ENCODE results near the gene LETM1.
A peak's percentile ranks its signal among the peaks of the same experiment; 100 is the strongest.

LETM1 gene

DNA sequence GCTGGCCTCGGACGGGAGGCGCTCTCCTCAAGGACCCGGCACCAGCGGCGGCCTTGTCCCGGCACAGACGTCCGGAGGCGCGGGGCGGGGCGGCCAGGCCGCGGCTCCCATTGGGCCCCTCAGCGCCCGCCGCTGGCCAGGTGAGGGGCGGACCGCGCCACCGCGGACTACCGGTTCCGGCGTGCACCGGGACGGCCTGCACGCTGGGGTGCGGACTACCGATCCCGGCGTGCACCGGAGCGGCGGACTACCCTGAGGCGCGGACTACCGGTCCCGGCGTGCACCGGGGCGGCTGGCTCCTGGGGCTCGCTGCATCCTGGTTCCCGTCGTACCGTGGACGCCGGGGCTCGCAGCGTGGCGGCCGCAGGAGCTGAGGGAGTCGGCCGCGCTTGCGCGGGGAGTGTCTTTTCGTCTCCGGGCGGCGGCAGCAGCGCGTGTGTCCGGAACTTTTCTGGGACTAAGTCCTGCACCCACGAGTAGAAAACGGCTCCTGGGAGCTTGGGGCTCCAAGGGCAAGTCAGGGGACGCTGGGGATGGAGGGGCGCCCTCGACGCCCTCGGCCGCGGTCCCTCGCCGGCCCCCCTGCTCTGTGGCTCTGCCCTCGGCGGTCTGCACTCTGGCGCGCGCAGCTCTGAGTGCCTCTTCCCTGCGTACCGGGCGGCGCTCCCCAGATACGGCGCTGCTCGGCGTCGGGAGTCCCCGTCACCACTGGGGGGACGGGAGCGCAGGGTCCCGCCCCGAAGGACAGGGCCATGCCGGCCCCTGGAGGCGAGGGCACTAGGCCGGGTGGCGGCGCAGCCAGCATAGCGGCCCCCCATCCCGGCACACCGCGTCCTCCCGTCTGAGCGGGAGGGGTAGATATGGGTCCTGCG is at the start of gene LETM1:
TSS of gene LETM1 (minus strand) at position 86 of the 872 bp plus-strand sequence. CDS start 206 bp downstream, outside the sequence.
- DNase-seq (ENCODE audit: low read depth in 2 of 2) = peak; percentile 84 to 89

GRCh38 chr4:1904042-1904441 is 48.1 kb upstream of the LETM1 start:
- no peak for DNase-seq (ENCODE audit: low read depth in 2 of 2)

GRCh38 chr4:1903035-1903434 is 47.1 kb upstream of the LETM1 start:
- no peak for DNase-seq (ENCODE audit: low read depth in 2 of 2)

DNA sequence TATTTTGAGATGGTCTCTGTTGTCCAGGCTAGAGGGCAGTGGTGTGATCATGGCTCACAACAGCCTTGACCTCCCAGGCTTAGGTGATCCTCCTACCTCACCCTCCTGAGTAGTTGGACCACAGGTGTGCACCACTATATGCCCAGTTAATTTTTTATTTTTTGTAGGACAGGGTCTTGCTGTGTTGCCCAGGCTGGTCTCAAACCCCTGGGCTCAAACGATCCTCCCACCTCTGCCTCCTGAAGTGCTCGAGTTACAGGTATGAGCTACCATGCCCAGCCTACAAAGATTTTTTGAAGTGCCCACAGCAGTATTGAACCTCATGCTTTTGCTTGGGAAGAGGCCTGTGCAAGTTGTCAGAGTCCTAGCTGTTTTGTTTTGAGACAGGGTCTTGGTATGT is 46.3 kb upstream of the LETM1 start:
- DNase-seq (ENCODE audit: low read depth in 2 of 2) = no peak

DNA sequence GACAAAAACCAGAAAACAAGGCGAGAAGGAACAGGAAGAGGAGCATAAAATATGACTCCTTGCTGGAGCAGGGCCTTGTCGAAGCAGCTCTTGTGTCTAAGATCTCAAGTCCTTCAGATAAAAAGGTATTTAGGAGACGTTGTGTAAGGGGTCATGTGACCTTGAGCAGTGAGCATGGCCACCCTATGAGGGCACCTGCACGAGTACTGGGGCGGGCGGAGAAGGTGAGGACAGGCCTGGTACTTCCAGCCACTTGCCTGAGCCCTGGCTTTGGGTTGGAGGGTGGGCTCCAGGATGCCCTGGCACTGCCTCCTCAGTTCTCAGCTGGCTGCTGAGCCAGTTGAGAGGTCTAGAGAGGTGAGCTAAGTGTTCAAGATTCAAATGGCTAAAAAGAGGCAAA is 45.2 kb upstream of the LETM1 start:
- no peak for DNase-seq (ENCODE audit: low read depth in 2 of 2)

DNA sequence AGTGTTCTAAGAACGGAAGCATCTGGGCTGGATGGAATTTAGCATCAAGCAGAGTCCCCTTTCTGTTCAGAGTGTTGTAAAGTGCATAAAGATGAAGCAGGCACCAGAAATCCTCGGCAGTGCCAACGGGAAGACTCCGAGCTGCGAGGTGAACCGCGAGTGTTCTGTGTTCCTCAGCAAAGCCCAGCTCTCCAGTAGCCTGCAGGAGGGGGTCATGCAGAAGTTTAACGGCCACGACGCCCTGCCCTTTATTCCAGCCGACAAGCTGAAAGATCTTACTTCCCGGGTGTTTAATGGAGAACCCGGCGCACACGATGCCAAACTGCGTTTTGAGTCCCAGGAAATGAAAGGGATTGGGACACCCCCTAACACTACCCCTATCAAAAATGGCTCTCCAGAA is 44.7 kb upstream of the LETM1 start:
- DNase-seq (ENCODE audit: low read depth in 2 of 2) = no peak

- no peak for DNase-seq (ENCODE audit: low read depth in 2 of 2)
Observed at GRCh38 chr4:1900087-1900433, 44.1 kb upstream of the LETM1 start.

GRCh38 chr4:1899149-1900086 is 43.5 kb upstream of the LETM1 start:
- peak; percentile 49 to 56 for DNase-seq (ENCODE audit: low read depth in 2 of 2)

DNA sequence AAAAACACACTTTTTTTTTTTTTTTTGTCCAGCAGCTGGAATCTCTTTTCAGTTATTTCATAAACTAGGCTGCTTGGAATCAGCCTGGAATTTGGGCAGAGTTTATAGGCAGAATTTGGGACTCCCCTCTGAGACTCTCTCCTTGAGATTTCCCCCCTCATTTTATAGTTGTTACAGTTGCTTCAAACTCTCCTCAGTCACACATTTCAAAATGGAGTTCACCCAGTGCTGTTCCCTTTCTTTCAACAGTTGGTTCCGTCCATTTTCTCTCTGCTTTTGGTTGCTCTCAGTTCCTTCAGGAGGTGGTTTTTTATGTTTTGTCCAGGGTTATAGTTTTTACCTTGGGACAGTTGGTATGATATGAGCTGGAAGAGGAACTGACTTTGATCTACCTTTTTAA is 42.7 kb upstream of the LETM1 start:
- DNase-seq (ENCODE audit: low read depth in 2 of 2) = no peak

- no peak for DNase-seq (ENCODE audit: low read depth in 2 of 2)
Observed at GRCh38 chr4:1898007-1898406, 42.1 kb upstream of the LETM1 start.

- no peak for DNase-seq (ENCODE audit: low read depth in 2 of 2)
Observed at GRCh38 chr4:1896658-1896991, 40.7 kb upstream of the LETM1 start.

DNA sequence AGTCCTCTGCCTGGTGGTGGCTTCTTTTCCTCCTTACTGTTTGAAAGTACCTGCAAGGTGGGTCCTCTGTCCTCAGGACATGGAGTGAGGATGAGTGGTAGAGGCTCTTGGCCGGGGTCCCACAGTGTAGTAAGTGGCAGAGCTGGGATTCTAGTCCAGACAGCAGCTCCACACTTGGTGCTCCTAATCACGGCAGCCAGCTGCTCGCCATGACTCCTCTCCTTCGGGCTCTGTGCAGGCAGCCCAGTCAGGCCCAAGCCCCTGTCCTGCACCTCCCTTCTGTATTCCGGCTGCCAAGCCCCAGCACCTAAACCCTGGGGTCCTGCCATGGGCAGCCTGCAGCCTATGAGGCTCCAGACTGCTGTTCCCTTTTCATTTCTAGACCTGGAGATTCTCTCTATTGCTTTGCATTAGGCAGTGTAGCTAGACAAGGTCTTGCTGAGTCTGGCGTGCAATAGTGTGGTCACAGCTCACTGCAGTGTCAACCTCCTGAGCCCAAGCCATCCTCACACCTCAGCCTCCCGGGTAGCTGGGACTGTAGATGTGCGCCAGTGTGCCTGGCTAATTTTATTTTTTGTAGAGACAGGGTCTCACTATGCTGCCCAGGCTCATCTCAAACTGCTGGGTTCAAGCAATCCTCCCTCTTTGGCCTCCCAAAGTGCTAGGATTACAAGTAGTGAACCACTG is 40.2 kb upstream of the LETM1 start:
- no peak for DNase-seq (ENCODE audit: low read depth in 2 of 2)

- DNase-seq (ENCODE audit: low read depth in 2 of 2) = no peak
Observed at GRCh38 chr4:1890979-1891570, 35.1 kb upstream of the LETM1 start.

DNA sequence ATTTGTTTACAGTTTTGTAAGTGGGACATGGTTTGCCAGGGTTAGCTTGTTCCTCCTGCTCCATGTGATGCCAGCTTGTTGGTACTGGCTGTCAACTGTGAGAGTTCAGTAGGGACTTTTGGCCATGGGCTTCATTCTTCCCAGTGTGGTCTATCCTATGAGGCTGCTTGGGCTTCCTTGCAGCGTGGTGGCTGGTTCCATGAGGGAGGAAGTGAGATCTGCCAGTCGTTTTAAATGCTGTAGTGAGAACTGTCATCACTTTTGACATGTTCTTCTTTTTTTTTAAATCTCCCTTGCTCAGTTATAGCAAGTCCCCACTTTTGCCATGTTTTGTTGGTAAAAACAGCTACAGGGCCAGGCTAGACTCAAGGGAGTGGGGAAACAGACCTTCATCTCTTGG is 31.1 kb upstream of the LETM1 start:
- no peak for DNase-seq (ENCODE audit: low read depth in 2 of 2)

DNA sequence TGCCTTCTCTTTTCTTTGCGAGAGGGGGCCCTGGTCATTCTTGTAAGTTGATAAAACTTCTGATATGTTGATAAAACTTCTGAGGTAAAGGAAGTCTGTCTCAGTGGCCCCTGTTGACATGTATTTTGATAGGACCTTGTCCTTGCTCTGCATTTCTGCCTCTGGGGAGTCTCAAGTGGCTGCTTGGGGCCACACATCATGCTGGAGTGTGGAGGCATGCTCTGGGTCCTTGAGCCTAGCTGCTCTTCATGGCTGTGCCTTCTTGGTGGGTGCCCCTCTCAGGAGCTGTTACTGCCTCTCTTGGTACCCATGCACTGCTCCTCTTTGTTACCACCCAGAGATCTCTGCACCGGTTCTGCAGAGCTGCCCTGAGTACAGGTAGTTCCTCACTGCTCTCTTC is 29.5 kb upstream of the LETM1 start:
- no peak for DNase-seq (ENCODE audit: low read depth in 2 of 2)

- no peak for DNase-seq (ENCODE audit: low read depth in 2 of 2)
Observed at GRCh38 chr4:1883583-1883982, 27.6 kb upstream of the LETM1 start.

- no peak for DNase-seq (ENCODE audit: low read depth in 2 of 2)
Observed at GRCh38 chr4:1882850-1883271, 26.9 kb upstream of the LETM1 start.

- no peak for DNase-seq (ENCODE audit: low read depth in 2 of 2)
Observed at GRCh38 chr4:1880332-1880731, 24.4 kb upstream of the LETM1 start.

DNA sequence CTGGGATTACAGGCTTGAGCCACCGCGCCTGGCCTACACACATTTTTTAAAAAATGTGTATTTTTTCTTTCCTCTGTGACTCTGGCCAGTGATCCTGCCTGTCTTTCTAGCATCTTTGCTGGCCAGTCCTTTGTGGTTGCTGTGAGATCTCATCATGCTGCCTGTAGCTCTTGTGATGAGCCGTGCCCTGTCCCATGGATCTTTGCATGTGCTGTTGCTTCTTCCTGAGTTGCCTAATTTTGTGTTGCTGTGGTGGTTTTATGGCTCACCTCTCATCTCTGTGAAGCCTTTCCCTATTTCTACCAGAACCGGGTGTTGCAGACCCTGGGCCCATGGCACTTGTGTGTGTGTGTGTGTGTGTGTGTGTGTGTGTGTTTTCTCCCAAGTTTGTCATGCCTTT is 23.5 kb upstream of the LETM1 start:
- no peak for DNase-seq (ENCODE audit: low read depth in 2 of 2)

GRCh38 chr4:1874201-1874600 is 18.2 kb upstream of the LETM1 start:
- DNase-seq (ENCODE audit: low read depth in 2 of 2) = no peak

DNA sequence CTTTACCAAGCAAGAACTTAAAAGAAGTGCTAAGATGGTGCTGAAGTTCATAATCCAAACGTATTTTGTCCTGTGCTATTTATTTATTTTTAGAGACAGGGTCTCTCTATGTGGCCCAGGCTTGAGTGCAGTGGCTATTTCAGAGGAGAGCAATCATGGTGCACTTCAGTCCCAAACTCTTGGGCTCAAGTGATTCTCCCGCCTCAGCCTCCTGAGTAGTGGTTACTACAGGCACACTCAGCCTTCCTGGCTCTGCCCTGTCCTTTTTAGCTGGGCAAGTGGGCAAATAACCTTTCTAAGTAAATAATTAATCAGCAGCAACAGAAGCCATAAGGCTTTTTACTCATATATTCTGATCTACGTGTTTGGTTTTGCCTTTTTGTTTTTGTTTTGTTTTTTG is 17.8 kb upstream of the LETM1 start:
- no peak for DNase-seq (ENCODE audit: low read depth in 2 of 2)

GRCh38 chr4:1873291-1873690 is 17.3 kb upstream of the LETM1 start:
- no peak for DNase-seq (ENCODE audit: low read depth in 2 of 2)
